Measurements from ENCODE around the gene TBX10.

TBX10 gene

DNA sequence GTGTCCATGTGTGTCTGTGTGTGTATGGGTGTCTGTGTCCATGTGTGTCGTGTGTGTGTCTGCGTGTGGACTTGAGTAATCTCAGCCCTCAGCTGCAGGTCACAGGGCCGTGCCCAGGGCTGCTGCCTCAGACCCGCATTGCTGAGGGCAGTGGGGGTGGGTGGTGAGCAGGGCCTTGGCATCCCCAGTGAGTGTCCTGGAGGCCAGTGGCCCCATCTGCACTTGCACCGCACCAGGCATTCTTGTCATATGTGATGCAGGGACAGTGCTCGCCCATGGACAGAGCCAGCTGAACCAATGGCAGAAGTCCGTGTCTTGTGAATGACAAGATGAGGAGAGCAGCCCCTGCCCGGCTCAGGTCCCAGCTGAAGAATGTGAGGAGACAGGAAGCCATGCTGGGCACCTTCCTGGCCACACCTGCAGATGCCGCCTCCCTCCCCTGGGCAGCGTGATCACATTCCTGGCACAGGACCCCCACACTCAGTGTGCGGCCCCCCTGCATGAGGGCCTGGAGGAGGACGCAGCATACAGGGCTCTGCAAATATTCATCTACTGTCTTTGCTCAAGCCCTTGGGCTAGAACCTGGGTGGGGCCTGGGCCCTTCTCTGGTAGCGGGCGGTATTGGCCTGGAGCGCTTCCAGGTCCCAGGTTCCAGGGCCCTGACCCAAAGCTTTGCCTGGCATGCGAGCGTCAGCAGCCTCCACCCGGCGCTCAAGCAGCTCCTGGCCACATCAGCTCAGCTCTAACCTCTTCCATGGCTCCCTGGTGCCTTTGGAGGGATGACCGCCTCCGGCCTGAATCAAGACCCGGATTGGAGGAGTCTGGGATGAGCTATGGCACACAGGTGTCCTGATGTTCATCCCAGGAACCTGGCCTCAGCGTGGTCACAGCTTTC, 31.0 kb upstream of the TBX10 start:
- peaks cover 0 to 57% of the 10 kb centered on the region in 2 donors for H3K27me3 ChIP-seq
- no peak overlapping the region for H3K27ac ChIP-seq
- intact Hi-C loops (cut with DNase I; ENCODE audit: low total_unique reads): no loop called here
- H3K9me3 ChIP-seq: no peaks in the 10 kb centered on the region
- TF ChIP-seq, protein P1, sequence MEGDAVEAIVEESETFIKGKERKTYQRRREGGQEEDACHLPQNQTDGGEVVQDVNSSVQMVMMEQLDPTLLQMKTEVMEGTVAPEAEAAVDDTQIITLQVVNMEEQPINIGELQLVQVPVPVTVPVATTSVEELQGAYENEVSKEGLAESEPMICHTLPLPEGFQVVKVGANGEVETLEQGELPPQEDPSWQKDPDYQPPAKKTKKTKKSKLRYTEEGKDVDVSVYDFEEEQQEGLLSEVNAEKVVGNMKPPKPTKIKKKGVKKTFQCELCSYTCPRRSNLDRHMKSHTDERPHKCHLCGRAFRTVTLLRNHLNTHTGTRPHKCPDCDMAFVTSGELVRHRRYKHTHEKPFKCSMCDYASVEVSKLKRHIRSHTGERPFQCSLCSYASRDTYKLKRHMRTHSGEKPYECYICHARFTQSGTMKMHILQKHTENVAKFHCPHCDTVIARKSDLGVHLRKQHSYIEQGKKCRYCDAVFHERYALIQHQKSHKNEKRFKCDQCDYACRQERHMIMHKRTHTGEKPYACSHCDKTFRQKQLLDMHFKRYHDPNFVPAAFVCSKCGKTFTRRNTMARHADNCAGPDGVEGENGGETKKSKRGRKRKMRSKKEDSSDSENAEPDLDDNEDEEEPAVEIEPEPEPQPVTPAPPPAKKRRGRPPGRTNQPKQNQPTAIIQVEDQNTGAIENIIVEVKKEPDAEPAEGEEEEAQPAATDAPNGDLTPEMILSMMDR (IDR thresholded peaks at IDR 0.05): no peak
- no peak overlapping the region for H3K4me3 ChIP-seq
- DNase-seq: no peak
- no peaks in the 10 kb centered on the region for H3K36me3 ChIP-seq
- H3K4me1 ChIP-seq: no peaks in the 10 kb centered on the region

DNA sequence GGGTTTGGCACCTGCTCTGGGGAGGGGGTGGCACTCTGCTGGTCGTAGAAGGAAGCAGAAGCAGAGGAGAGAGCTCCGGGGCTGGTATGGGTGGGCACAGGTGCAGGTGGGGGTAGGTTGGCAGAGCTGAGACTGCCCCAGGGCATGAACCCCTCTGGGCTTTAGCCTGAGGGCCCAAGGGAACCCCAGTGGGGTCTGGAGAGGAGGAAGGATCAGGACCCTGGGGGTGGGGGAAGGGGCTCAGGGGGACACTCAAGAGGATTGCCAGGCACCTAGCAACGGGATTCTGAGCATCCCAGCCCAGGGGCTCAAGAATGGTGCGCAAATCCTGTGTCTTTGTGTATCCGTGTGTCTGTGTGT, 28.6 kb upstream of the TBX10 start:
- Histone ChIP-seq H3K9me3 (no peaks in the 10 kb centered on the region), H3K27ac (no peak overlapping the region), H3K36me3 (no peaks in the 10 kb centered on the region), H3K27me3 (peaks cover 0 to 36% of the 10 kb centered on the region in 2 donors), H3K4me1 (no peaks in the 10 kb centered on the region), H3K4me3 (no peak overlapping the region)
- TF ChIP-seq, protein P1 (IDR thresholded peaks at IDR 0.05): no peak
- no peak for DNase-seq
- intact Hi-C loops (cut with DNase I; ENCODE audit: low total_unique reads): no loop called here

DNA sequence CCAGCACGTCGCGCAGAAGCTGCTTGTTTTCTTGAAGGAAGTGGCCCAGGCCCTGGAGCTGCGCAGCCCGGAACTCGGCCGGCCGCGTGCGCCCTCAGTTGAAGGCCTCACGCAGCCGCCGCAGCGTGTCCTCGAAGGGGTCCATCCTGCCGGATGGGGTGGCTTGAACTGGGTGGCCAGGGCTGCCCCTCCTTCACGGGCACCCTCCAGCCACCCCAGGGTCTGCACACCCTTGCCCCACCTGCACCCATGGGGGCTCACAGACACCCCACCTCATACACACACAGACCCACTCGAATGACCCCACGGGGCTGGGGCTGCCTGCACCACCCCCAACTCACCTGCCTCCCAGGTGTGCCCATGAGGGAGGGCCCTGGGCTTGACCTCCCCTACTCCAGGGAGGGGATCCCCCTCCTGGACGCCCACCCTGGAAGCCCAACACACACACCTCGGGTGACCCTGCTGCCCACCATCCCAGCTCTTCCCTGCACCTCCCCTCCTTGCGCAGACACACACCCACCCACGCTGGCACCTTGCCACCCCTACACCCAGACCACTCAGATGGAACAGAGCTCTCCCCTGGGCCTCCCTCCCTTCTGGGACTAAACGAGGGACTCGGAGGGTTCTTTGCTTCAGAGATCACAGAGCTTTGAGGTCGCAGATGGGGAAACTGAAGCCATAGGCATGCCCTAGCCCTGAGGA, 28.1 kb upstream of the TBX10 start:
- H3K27ac ChIP-seq: no peak overlapping the region
- intact Hi-C loops (cut with DNase I; ENCODE audit: low total_unique reads): no loop called here
- DNase-seq: peak in 1 of 2 donors; percentile 61
- TF ChIP-seq, protein P1 (IDR thresholded peaks at IDR 0.05): no peak
- no peak overlapping the region for H3K4me3 ChIP-seq
- H3K36me3 ChIP-seq: no peaks in the 10 kb centered on the region
- no peaks in the 10 kb centered on the region for H3K4me1 ChIP-seq
- H3K9me3 ChIP-seq: no peaks in the 10 kb centered on the region
- H3K27me3 ChIP-seq: peaks cover 0 to 33% of the 10 kb centered on the region in 2 donors

GRCh38 chr11:67666676-67667489, 27.3 kb upstream of the TBX10 start:
- H3K36me3 ChIP-seq: no peaks in the 10 kb centered on the region
- H3K27me3 ChIP-seq: peaks cover 0 to 29% of the 10 kb centered on the region in 2 donors
- H3K9me3 ChIP-seq: no peaks in the 10 kb centered on the region
- DNase-seq: peak in 1 of 2 donors; percentile 37
- H3K4me1 ChIP-seq: no peaks in the 10 kb centered on the region
- H3K27ac ChIP-seq: no peak overlapping the region
- TF ChIP-seq, protein P1 (IDR thresholded peaks at IDR 0.05): no peak
- intact Hi-C loops (cut with DNase I; ENCODE audit: low total_unique reads): no loop called here
- H3K4me3 ChIP-seq: no peak overlapping the region

- Histone ChIP-seq H3K36me3 (no peaks in the 10 kb centered on the region), H3K27ac (no peak overlapping the region)
- DNase-seq: no peak
Observed at GRCh38 chr11:67666303-67666645, 26.7 kb upstream of the TBX10 start.

More at GRCh38 chr11:67666303-67666645, 26.7 kb upstream of the TBX10 start:
- H3K4me3 ChIP-seq: no peak overlapping the region
- no peaks in the 10 kb centered on the region for H3K4me1 ChIP-seq
- intact Hi-C loops (cut with DNase I; ENCODE audit: low total_unique reads): no loop called here
- TF ChIP-seq, protein P1 (IDR thresholded peaks at IDR 0.05): no peak
- H3K9me3 ChIP-seq: no peaks in the 10 kb centered on the region
- H3K27me3 ChIP-seq: peaks cover 0 to 26% of the 10 kb centered on the region in 2 donors
